ENCODE data around the gene ANXA6. TPM values are rescaled to one million over a fixed set of nuclear protein-coding genes. Genes with fewer than 3 reads are reported as not detected.

Gene ANXA6
- polyA plus RNA-seq, 4 donors, result 131 to 244 (median 143) TPM

GRCh38 chr5:151051066-151051930 lies 106.3 kb downstream of the ANXA6 start:
- DNase-seq (ENCODE audit: low read depth in 4 of 4, low spot score in 3 of 4), result peak in 3 of 4 donors; percentile 31 to 47 (median 44)

Other genes starting within 250 kb of the ANXA6 start
- gene GPX3, start 137.2 kb downstream of the ANXA6 start, polyA plus RNA-seq (ENCODE audit: insufficient read length in 4 of 4), result 1,000 to 10,000 TPM in 2 of 4 donors, 100 to 1,000 TPM in 1, 10 to 100 TPM in 1; 34.7 to 1,370 (median 954) TPM
- gene TNIP1, start 76.7 kb downstream of the ANXA6 start, polyA plus RNA-seq (ENCODE audit: insufficient read length in 4 of 4), result 10 to 100 TPM; 47.0 to 75.2 (median 68.8) TPM
- gene CCDC69, start 66.3 kb upstream of the ANXA6 start, polyA plus RNA-seq (ENCODE audit: insufficient read length in 4 of 4), result 1 to 10 TPM; 3.5 to 5.3 (median 4.9) TPM
- gene GM2A, start 95.4 kb upstream of the ANXA6 start, polyA plus RNA-seq (ENCODE audit: insufficient read length in 4 of 4), result 10 to 100 TPM; 30.3 to 44.2 (median 31.7) TPM
- not detected for gene SLC36A3, start 146.0 kb upstream of the ANXA6 start, polyA plus RNA-seq (ENCODE audit: insufficient read length in 4 of 4)
- 1 to 10 TPM in 3 of 4 donors, under 1 TPM in 1; 0.20 to 8.9 (median 6.6) TPM for gene SLC36A2, start 189.8 kb upstream of the ANXA6 start, polyA plus RNA-seq (ENCODE audit: insufficient read length in 4 of 4)